SU-DHL-6 (cell line): ENCODE results near the gene COL6A1.

Experiments
- H2AFZ ChIP-seq: fragments of 200-600 bp; sonication (generic); 2 replicates; pipeline ENCODE4 v1.6.1; 2014; ENCODE audit warnings: low read depth, mild to moderate bottlenecking, moderate library complexity, mixed read lengths, antibody characterized with exemption, low read length; ENCODE audit not compliant: severe bottlenecking
- H3F3A ChIP-seq: fragments of 200-600 bp; shearing (Covaris generic); 2 replicates; pipeline ENCODE4 v1.6.0; 2016; ENCODE audit warnings: antibody characterized with exemption, mild to moderate bottlenecking; ENCODE audit not compliant: insufficient read depth
- H3K27ac ChIP-seq: fragments of 200-600 bp; sonication (generic); 2 replicates; pipeline ENCODE4 v1.5.1; 2016; ENCODE audit warnings: low read depth, mild to moderate bottlenecking, low read length, moderate library complexity, mixed read lengths
- H3K27me3 ChIP-seq: fragments of 200-600 bp; sonication (generic), shearing (Covaris generic); 2 replicates; pipeline ENCODE4 v1.6.0; 2014; ENCODE audit warnings: mild to moderate bottlenecking, low read length
- H3K36me3 ChIP-seq: fragments of 200-600 bp; sonication (generic); 2 replicates; pipeline ENCODE4 v1.6.1; 2014; ENCODE audit warnings: mild to moderate bottlenecking, low read length, mixed read lengths
- H3K4me2 ChIP-seq: fragments of 300-600, 200-600 bp; shearing (Covaris generic), sonication (generic); 2 replicates; pipeline ENCODE4 v1.6.0; 2014; ENCODE audit warnings: low read length, low read depth, mild to moderate bottlenecking; ENCODE audit not compliant: poor library complexity, severe bottlenecking
- H3K4me3 ChIP-seq: fragments of 200-600 bp; sonication (generic); 2 replicates; pipeline ENCODE4 v1.5.1; 2014; ENCODE audit warnings: antibody characterized with exemption, low read length, mild to moderate bottlenecking, mixed read lengths; ENCODE audit not compliant: insufficient read depth, poor library complexity, severe bottlenecking
- H3K79me2 ChIP-seq: fragments of 200-600 bp; sonication (generic); 2 replicates; pipeline ENCODE4 v1.6.1; 2014; ENCODE audit warnings: mild to moderate bottlenecking, low read length, moderate library complexity; ENCODE audit not compliant: insufficient read depth
- H3K9ac ChIP-seq: fragments of 200-600 bp; sonication (generic); 2 replicates; pipeline ENCODE4 v1.7.0; 2014; ENCODE audit warnings: mild to moderate bottlenecking, low read length
- H3K9me2 ChIP-seq: fragments of 200-600 bp; sonication (generic); replicated peaks from 2 replicates; pipeline ENCODE4 v1.6.1; 2014; ENCODE audit warnings: low read length; ENCODE audit not compliant: insufficient read depth
- H3K9me3 ChIP-seq: fragments of 200-600 bp; sonication (generic); 2 replicates; pipeline ENCODE4 v1.6.1; 2014; ENCODE audit warnings: low read length, mixed read lengths; ENCODE audit not compliant: insufficient read depth
- H4K20me1 ChIP-seq: fragments of 200-600 bp; sonication (generic); 2 replicates; pipeline ENCODE4 v1.6.1; 2014; ENCODE audit warnings: low read depth, mild to moderate bottlenecking, antibody characterized with exemption, low read length, moderate library complexity, mixed read lengths
- CTCF ChIP-seq: fragments of 200-600 bp; sonication (generic); IDR thresholded peaks from one replicate; pipeline ENCODE4 v1.5.1; 2017; ENCODE audit warnings: antibody characterized with exemption, mild to moderate bottlenecking, low read length, moderate library complexity; ENCODE audit not compliant: insufficient read depth, poor library complexity, severe bottlenecking
- EZH2phosphoT487 ChIP-seq: fragments of 200-600 bp; sonication (generic), shearing (Covaris generic); conservative IDR thresholded peaks from 2 replicates; pipeline ENCODE4 v1.6.1; 2018; ENCODE audit warnings: mild to moderate bottlenecking, antibody characterized with exemption, low read length, moderate library complexity, mixed read lengths

COL6A1 gene

DNA sequence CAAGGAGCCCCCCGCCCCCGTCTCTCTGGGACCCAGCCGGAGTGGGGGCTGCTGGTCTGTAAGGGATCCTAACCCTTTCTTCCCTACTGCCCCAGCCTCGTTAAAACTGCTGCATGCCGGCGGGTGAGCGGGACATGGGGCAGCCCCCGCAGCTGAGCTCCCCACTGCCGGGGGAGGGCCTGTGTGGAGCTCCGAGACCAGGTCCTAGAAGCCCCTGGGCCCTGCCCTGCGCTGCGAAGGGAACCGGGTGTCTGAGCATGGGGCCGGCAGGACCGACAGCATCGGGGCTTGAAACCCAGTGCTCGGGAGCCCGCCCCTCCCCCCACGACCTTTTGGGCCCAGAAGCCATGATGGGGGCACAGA, 9.2 kb upstream of the COL6A1 start:
- Histone ChIP-seq H3K9me2 (no peaks in the 10 kb centered on the region), H2AFZ (no peak overlapping the region), H3K9ac (no peak overlapping the region), H4K20me1 (no peaks in the 10 kb centered on the region), H3K79me2 (no peaks in the 10 kb centered on the region), H3K4me2 (no peak overlapping the region), H3K4me3 (no peak overlapping the region), H3K9me3 (no peaks in the 10 kb centered on the region), H3F3A (no peaks in the 10 kb centered on the region), H3K27ac (no peak overlapping the region), H3K36me3 (no peaks in the 10 kb centered on the region), H3K27me3 (no peaks in the 10 kb centered on the region)
- TF ChIP-seq CTCF: no peak
- no peak for TF ChIP-seq EZH2phosphoT487

GRCh38 chr21:45972716-45973474, 8.7 kb upstream of the COL6A1 start:
- Histone ChIP-seq H3K9me2 (no peaks in the 10 kb centered on the region), H4K20me1 (no peaks in the 10 kb centered on the region), H2AFZ (no peak overlapping the region), H3F3A (no peaks in the 10 kb centered on the region), H3K79me2 (no peaks in the 10 kb centered on the region), H3K9ac (no peak overlapping the region), H3K9me3 (no peaks in the 10 kb centered on the region), H3K4me3 (no peak overlapping the region), H3K36me3 (no peaks in the 10 kb centered on the region), H3K27ac (no peak overlapping the region), H3K4me2 (no peak overlapping the region), H3K27me3 (no peaks in the 10 kb centered on the region)
- TF ChIP-seq EZH2phosphoT487: no peak
- no peak for TF ChIP-seq CTCF

GRCh38 chr21:45973475-45974072, 8.0 kb upstream of the COL6A1 start:
- Histone ChIP-seq H3K9ac (no peak overlapping the region), H3K27ac (no peak overlapping the region)

More at GRCh38 chr21:45973475-45974072, 8.0 kb upstream of the COL6A1 start:
- Histone ChIP-seq H3F3A (no peaks in the 10 kb centered on the region), H3K9me3 (no peaks in the 10 kb centered on the region), H4K20me1 (no peaks in the 10 kb centered on the region), H3K79me2 (no peaks in the 10 kb centered on the region), H3K4me3 (no peak overlapping the region), H3K9me2 (no peaks in the 10 kb centered on the region), H3K27me3 (no peaks in the 10 kb centered on the region), H3K36me3 (no peaks in the 10 kb centered on the region), H3K4me2 (no peak overlapping the region), H2AFZ (no peak overlapping the region)
- no peak for TF ChIP-seq EZH2phosphoT487
- no peak for TF ChIP-seq CTCF
